Spleen (tissue), 11 donors: ENCODE results near the gene AKTIP. TPM values are rescaled to one million over a fixed set of nuclear protein-coding genes. Genes with fewer than 3 reads are reported as not detected.

Source experiments
- DNase-seq: peaks from one replicate; pipeline ENCODE4 v3.0.0-alpha.2; 2020
- H3K27ac ChIP-seq, 8 donors: fragments of 200-600 bp; sonication (generic) in 7 of 8; 1 replicate in 4 of 8; 2 replicates in 4 of 8; pipeline versions ENCODE4 v1.5.0 to v1.8.0; 2016 to 2021; ENCODE audit warnings: inconsistent platforms in 4 of 8, mild to moderate bottlenecking in 4 of 8, moderate library complexity in 1 of 8
- H3K27me3 ChIP-seq, 7 donors: fragments of 200-600 bp; sonication (generic) in 6 of 7; replicated peaks in 1 of 7; 1 replicate in 4 of 7; 2 replicates in 3 of 7; pipeline versions ENCODE4 v1.5.0 to v1.8.0; 2016 to 2021; ENCODE audit warnings: inconsistent platforms in 3 of 7, mild to moderate bottlenecking in 1 of 7
- H3K36me3 ChIP-seq, 6 donors: fragments of 200-600 bp; sonication (generic) in 5 of 6; 1 replicate in 4 of 6; 2 replicates in 2 of 6; pipeline versions ENCODE4 v1.5.0 to v1.8.0; 2016 to 2021; ENCODE audit warnings: inconsistent platforms in 2 of 6
- H3K4me1 ChIP-seq, 6 donors: fragments of 200-600 bp; sonication (generic) in 5 of 6; 1 replicate in 3 of 6; 2 replicates in 3 of 6; pipeline versions ENCODE4 v1.5.0 to v1.8.0; 2016 to 2021; ENCODE audit warnings: inconsistent platforms in 3 of 6
- H3K4me3 ChIP-seq, 8 donors: fragments of 200-600 bp; sonication (generic) in 7 of 8; 1 replicate in 4 of 8; 2 replicates in 4 of 8; pipeline versions ENCODE4 v1.5.0 to v1.8.0; 2016 to 2021; ENCODE audit warnings: inconsistent platforms in 4 of 8, mild to moderate bottlenecking in 4 of 8, moderate library complexity in 2 of 8
- H3K9me3 ChIP-seq, 8 donors: fragments of 200-600 bp; sonication (generic) in 7 of 8; 1 replicate in 4 of 8; 2 replicates in 4 of 8; pipeline versions ENCODE4 v1.5.0 to v1.8.0; 2016 to 2021; ENCODE audit warnings: inconsistent platforms in 4 of 8
- POLR2A ChIP-seq, 3 donors: fragments of 450-650 bp; IDR thresholded peaks; one replicate each; pipeline ENCODE4 v1.5.1; 2017; ENCODE audit warnings: antibody characterized with exemption in 3 of 3, mild to moderate bottlenecking in 1 of 3
- POLR2AphosphoS5 ChIP-seq, 3 donors: sonication (generic); formaldehyde crosslinking; IDR thresholded peaks; one replicate each; pipeline ENCODE4 v1.5.1; 2017; ENCODE audit warnings: antibody characterized with exemption in 3 of 3
- WGBS, 5 donors: extraction: QIAGEN DNeasy Blood & Tissue Kit in 3 of 5; methylation state at CpG; one replicate each; pipeline versions ENCODE4 v1.1.5 to v1.1.7; 2013 to 2018; 5-methylcytosine and 5-hydroxymethylcytosine counted together
- intact Hi-C: fragments of 100-400 bp; cut with DNase I; formaldehyde crosslinking; loops from one replicate; pipeline ENCODE4 v1.15.0; 2023; ENCODE audit warnings: low total_unique reads
- polyA plus RNA-seq, 3 donors: library from polyadenylated mRNA; stranded (reverse); fragments of 200-250 nt; gene quantifications; one replicate each; pipeline ENCODE4 v1.2.1, GENCODE V29; 2013
- total RNA-seq, 7 donors: library from RNA; depleted of rRNA in 3 of 7; stranded (reverse); fragments of >200 nt in 3 of 7; fragmentation: NEBNext Ultra II Directional in 4 of 7; extraction: Animal tissue kit (Norgen Biotek cat#: 25700) in 4 of 7; gene quantifications; one replicate each; pipeline versions ENCODE4 v1.1.0 to v1.2.1, GENCODE V29; 2016 to 2021
- TF ChIP-seq, protein P1 (sequence below), 11 experiments: fragments of 200-600 bp in 7 of 11; fragments of 450-650 bp in 4 of 11; sonication (generic) in 4 of 11; IDR thresholded peaks in 8 of 11; conservative IDR thresholded peaks in 3 of 11; 1 replicate in 7 of 11; 2 replicates in 4 of 11; pipeline versions ENCODE4 v1.4.0 to v1.8.0; 2016 to 2021; ENCODE audit warnings: antibody characterized with exemption in 11 of 11, inconsistent platforms in 4 of 11, mild to moderate bottlenecking in 1 of 11
- donor health status: healthy with polysubstance abuse.
- donor health status: DM: no; HTN: no; CAD: no; lungs with moderate emphysema.
- donor health status: DM: no; HTN: no; CAD: no.
- donor health status: Bipolar disorder and iron deficiency.
- donor health status: healthy.
- donor health status: DM: no; HTN: no; CAD: no.
- donor health status: DM: yes; HTN: yes; CAD: no.

AKTIP gene
- total and polyA plus RNA-seq, 10 donors, result 8.7 to 37.1 (median 24.6) TPM

DNA sequence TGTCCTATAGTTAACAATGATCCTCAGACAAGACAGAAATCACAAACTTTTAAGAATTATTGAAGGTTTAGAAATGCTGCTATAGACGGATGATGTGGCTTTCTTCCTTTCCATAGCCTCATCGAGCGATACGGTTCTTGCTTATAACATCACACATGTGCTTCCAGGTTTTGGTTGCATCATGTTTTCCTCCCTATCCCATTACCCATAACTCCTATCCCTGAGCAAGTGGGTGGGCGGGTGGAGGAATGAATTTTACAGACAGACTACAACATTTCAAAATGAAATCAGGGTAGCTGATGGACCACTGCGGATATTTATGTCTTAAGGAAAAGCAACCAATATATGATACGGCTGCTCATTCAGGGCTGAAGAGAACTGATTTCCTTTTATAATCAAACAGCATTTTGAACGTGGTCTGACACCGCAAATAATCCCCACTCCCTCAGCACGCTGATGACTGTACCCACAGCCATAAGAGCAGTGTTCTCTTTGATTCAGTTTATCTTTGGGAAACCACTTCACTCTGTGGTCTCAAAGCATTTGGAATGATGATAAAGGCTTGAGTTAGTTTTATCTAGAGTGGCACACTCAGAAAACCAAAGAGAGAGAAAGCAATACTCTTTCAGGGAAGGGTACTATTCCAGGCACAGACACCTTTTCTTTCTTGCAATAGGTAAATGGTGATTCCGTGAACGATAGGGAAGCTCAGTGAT lies 4.6 kb upstream of the AKTIP start:
- WGBS, 5 donors, result 85 to 92% (median 88%) methylated on average over 12 of the region's 12 CpGs
- Histone ChIP-seq H3K4me3 (no peak overlapping the region), H3K27me3 (no peaks in the 10 kb centered on the region), H3K4me1 (peaks cover 5 to 44% (median 29%) of the 10 kb centered on the region in 6 donors), H3K9me3 (no peaks in the 10 kb centered on the region), H3K36me3 (no peaks in the 10 kb centered on the region), H3K27ac (no peak overlapping the region)
- TF ChIP-seq, protein P1, sequence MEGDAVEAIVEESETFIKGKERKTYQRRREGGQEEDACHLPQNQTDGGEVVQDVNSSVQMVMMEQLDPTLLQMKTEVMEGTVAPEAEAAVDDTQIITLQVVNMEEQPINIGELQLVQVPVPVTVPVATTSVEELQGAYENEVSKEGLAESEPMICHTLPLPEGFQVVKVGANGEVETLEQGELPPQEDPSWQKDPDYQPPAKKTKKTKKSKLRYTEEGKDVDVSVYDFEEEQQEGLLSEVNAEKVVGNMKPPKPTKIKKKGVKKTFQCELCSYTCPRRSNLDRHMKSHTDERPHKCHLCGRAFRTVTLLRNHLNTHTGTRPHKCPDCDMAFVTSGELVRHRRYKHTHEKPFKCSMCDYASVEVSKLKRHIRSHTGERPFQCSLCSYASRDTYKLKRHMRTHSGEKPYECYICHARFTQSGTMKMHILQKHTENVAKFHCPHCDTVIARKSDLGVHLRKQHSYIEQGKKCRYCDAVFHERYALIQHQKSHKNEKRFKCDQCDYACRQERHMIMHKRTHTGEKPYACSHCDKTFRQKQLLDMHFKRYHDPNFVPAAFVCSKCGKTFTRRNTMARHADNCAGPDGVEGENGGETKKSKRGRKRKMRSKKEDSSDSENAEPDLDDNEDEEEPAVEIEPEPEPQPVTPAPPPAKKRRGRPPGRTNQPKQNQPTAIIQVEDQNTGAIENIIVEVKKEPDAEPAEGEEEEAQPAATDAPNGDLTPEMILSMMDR (IDR thresholded peaks at IDR 0.05 in 8 of 11, conservative IDR thresholded peaks at IDR 0.05 in 3 of 11), result no peak
- TF ChIP-seq POLR2A (IDR thresholded peaks at IDR 0.05), result no peak
- no peak for TF ChIP-seq POLR2AphosphoS5 (IDR thresholded peaks at IDR 0.05)
- no peak for DNase-seq
- intact Hi-C loops, result loop anchor here (10.0 kb wide), 1 partner anchor 73 kb away; the partner anchor contains the start of gene RBL2

DNA sequence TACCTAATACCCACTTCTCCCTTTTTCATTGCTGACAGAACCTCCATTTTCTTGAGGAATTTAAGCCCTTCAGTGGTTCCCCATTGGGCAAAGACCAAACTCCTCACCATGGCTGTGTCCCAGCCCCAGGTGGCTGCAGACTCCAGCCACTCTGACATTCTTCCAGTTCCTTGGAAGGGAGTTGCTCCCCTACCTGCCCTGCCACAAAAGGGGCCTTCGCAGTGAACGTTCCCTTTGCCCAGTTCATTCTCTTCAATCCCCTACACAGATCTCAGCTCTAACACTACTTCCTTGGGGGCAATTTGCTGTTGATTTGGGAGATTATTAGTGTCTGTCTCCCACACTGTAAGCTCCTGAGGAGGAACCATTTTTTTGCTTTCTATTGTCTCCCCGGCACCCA lies 3.2 kb upstream of the AKTIP start:
- TF ChIP-seq, protein P1 (IDR thresholded peaks at IDR 0.05 in 8 of 11, conservative IDR thresholded peaks at IDR 0.05 in 3 of 11), result no peak
- Histone ChIP-seq H3K27me3 (no peaks in the 10 kb centered on the region), H3K9me3 (no peaks in the 10 kb centered on the region), H3K27ac (no peak overlapping the region), H3K36me3 (no peaks in the 10 kb centered on the region), H3K4me3 (no peak overlapping the region), H3K4me1 (peaks cover 15 to 50% (median 41%) of the 10 kb centered on the region in 6 donors)
- DNase-seq, result peak; percentile 58
- intact Hi-C loops, result loop anchor here (10.0 kb wide), 1 partner anchor 71 kb away; the partner anchor contains the start of gene RBL2
- 91 to 98% (median 93%) methylated on average over 3 of the region's 3 CpGs for WGBS, 5 donors

DNA sequence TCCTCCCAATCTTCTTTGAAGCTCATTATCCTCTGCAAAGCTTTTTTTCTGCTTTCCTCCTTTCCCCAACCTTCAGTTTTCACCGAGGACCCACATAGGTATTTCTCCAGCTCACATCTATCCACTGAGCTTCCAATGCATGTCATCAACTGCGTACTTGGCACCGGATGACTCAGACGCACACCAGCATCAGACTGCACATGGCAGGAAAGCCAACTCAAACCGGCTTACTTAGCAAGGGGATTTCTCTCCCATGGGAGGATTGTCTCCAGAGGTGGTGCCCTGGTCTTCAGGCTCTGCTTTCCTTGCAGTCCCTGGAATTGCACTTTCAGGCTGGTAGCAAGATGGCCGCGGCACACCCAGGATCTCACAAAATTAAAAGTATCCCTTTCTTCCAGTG lies 1.7 kb upstream of the AKTIP start:
- peaks cover 12 to 49% (median 33%) of the 10 kb centered on the region in 6 donors for H3K4me1 ChIP-seq
- 72 to 78% (median 74%) methylated on average over 7 of the region's 7 CpGs for WGBS, 5 donors
- peak overlapping the region; percentile 87 to 98 (median 96) for H3K27ac ChIP-seq
- peaks cover 0 to 6% (median 0%) of the 10 kb centered on the region in 6 donors for H3K36me3 ChIP-seq
- TF ChIP-seq POLR2A (IDR thresholded peaks at IDR 0.05) (no peak), POLR2AphosphoS5 (IDR thresholded peaks at IDR 0.05) (no peak)
- TF ChIP-seq, protein P1 (IDR thresholded peaks at IDR 0.05 in 8 of 11, conservative IDR thresholded peaks at IDR 0.05 in 3 of 11), result no peak
- DNase-seq, result peak; percentile 70
- H3K27me3 ChIP-seq, result no peaks in the 10 kb centered on the region
- intact Hi-C loops, result loop anchor here (10.0 kb wide), 1 partner anchor 70 kb away; the partner anchor contains the start of gene RBL2
- peak overlapping the region in 1 of 8 donors; percentile 99 for H3K4me3 ChIP-seq
- H3K9me3 ChIP-seq, result no peaks in the 10 kb centered on the region

DNA sequence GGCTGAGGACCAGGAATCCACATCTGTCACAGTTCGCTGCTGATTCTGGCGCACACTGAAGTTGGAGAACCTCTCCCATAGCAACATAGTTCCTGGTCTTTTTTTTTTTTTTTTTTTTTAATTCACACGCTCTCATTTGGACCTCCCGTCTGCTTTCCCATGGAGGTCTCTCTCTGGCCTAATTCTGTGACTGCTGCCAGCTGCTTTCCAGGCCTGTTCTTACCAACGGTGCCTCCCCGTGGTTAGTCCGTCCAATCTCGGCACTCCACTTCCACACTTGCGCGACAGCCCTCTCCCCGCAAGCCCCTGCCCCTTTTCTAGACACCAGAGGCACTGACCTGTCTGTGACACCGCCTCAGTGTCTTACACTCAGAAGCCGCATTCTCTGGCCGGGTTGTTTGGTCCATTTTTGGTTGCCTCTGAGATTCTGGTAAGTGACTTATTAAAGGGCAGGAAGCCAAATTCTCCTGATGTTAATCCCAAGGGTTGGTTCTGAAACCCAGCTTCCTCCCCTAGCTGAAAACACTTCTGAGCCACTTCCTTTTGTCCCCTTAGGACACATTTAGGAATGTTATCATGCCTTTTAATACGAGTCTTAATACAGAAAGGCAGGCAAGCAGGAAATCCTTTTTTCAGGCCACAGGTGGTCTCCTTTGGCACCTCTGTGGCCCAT lies 1.1 kb upstream of the AKTIP start:
- H3K4me3 ChIP-seq, result peak overlapping the region; percentile 52 to 100 (median 85)
- intact Hi-C loops, result loop anchor here (10.0 kb wide), 1 partner anchor 69 kb away; the partner anchor contains the start of gene RBL2

More for the DNA sequence above, 1.1 kb upstream of the AKTIP start:
- H3K4me1 ChIP-seq, result peaks cover 12 to 50% (median 32%) of the 10 kb centered on the region in 6 donors
- WGBS, 5 donors, result 6 to 11% (median 9%) methylated on average over 15 of the region's 15 CpGs
- H3K9me3 ChIP-seq, result no peaks in the 10 kb centered on the region
- peaks cover 0 to 11% (median under 1%) of the 10 kb centered on the region in 6 donors for H3K36me3 ChIP-seq
- DNase-seq, result peak; percentile 88
- H3K27ac ChIP-seq, result peak overlapping the region; percentile 87 to 98 (median 96)
- TF ChIP-seq, protein P1 (IDR thresholded peaks at IDR 0.05 in 8 of 11, conservative IDR thresholded peaks at IDR 0.05 in 3 of 11), result peak in 1 of 11 experiments; percentile 12
- TF ChIP-seq POLR2AphosphoS5 (IDR thresholded peaks at IDR 0.05), result peak in 1 of 3 donors; percentile 18
- no peak for TF ChIP-seq POLR2A (IDR thresholded peaks at IDR 0.05)
- no peaks in the 10 kb centered on the region for H3K27me3 ChIP-seq
